ENCODE results near the gene SEMA3C. TPM values are rescaled to one million over a fixed set of nuclear protein-coding genes. Genes with fewer than 3 reads are reported as not detected.

SEMA3C gene
- total RNA-seq, 4 donors from 2014 or later = 34.8 to 371 (median 116) TPM

- intact Hi-C loops (cut with DNase I; ENCODE audit: low total_unique reads) = no loop called here
- peak; percentile 33 to 54 for DNase-seq
- H3K36me3 ChIP-seq = no peaks in the 10 kb centered on the region
- H3K27me3 ChIP-seq = no peaks in the 10 kb centered on the region
- H3K9me3 ChIP-seq = no peaks in the 10 kb centered on the region
- TF ChIP-seq CTCF (IDR thresholded peaks at IDR 0.05) (no peak), POLR2A (IDR thresholded peaks at IDR 0.05) (no peak)
- no peak overlapping the region for H3K4me3 ChIP-seq
- peak overlapping the region; percentile 25 to 47 for H3K27ac ChIP-seq
- peaks cover 0 to 13% of the 10 kb centered on the region in 2 donors for H3K4me1 ChIP-seq
Observed at GRCh38 chr7:80781561-80781979, 137.3 kb downstream of the SEMA3C start.

GRCh38 chr7:80781146-80781545 lies 137.7 kb downstream of the SEMA3C start:
- H3K36me3 ChIP-seq = no peaks in the 10 kb centered on the region
- H3K27ac ChIP-seq = peak overlapping the region; percentile 25 to 47
- H3K27me3 ChIP-seq = no peaks in the 10 kb centered on the region
- no peak for DNase-seq
- H3K9me3 ChIP-seq = no peaks in the 10 kb centered on the region
- intact Hi-C loops (cut with DNase I; ENCODE audit: low total_unique reads) = no loop called here
- no peak overlapping the region for H3K4me3 ChIP-seq
- H3K4me1 ChIP-seq = peaks cover 0 to 13% of the 10 kb centered on the region in 2 donors
- TF ChIP-seq CTCF (IDR thresholded peaks at IDR 0.05) (no peak), POLR2A (IDR thresholded peaks at IDR 0.05) (no peak)

- TF ChIP-seq POLR2A (IDR thresholded peaks at IDR 0.05) = no peak
- no peak for TF ChIP-seq CTCF (IDR thresholded peaks at IDR 0.05)
- intact Hi-C loops (cut with DNase I; ENCODE audit: low total_unique reads) = no loop called here
- DNase-seq = no peak
- peak overlapping the region in 1 of 2 donors; percentile 17 for H3K27ac ChIP-seq
- H3K9me3 ChIP-seq = no peaks in the 10 kb centered on the region
- no peaks in the 10 kb centered on the region for H3K27me3 ChIP-seq
- H3K4me1 ChIP-seq = peaks cover 0 to 13% of the 10 kb centered on the region in 2 donors
- H3K4me3 ChIP-seq = no peak overlapping the region
- no peaks in the 10 kb centered on the region for H3K36me3 ChIP-seq
Observed at GRCh38 chr7:80779456-80779855, 139.4 kb downstream of the SEMA3C start.

GRCh38 chr7:80775897-80776296 lies 143.0 kb downstream of the SEMA3C start:
- H3K27me3 ChIP-seq = no peaks in the 10 kb centered on the region
- no peak for TF ChIP-seq CTCF (IDR thresholded peaks at IDR 0.05)
- no peak for TF ChIP-seq POLR2A (IDR thresholded peaks at IDR 0.05)
- H3K36me3 ChIP-seq = no peaks in the 10 kb centered on the region
- no peak overlapping the region for H3K4me3 ChIP-seq
- DNase-seq = no peak
- intact Hi-C loops (cut with DNase I; ENCODE audit: low total_unique reads) = no loop called here
- H3K27ac ChIP-seq = peak overlapping the region in 1 of 2 donors; percentile 15
- H3K4me1 ChIP-seq = peaks cover 0 to 10% of the 10 kb centered on the region in 2 donors
- H3K9me3 ChIP-seq = no peaks in the 10 kb centered on the region

GRCh38 chr7:80775482-80775881 lies 143.4 kb downstream of the SEMA3C start:
- Histone ChIP-seq H3K4me3 (no peak overlapping the region), H3K4me1 (peaks cover 0 to 14% of the 10 kb centered on the region in 2 donors), H3K9me3 (no peaks in the 10 kb centered on the region), H3K36me3 (no peaks in the 10 kb centered on the region), H3K27me3 (no peaks in the 10 kb centered on the region), H3K27ac (peak overlapping the region; percentile 6 to 41)
- intact Hi-C loops (cut with DNase I; ENCODE audit: low total_unique reads) = no loop called here
- TF ChIP-seq CTCF (IDR thresholded peaks at IDR 0.05) (no peak), POLR2A (IDR thresholded peaks at IDR 0.05) (no peak)
- no peak for DNase-seq
